Measurements from ENCODE around the gene MIS12.

The MIS12 gene

DNA sequence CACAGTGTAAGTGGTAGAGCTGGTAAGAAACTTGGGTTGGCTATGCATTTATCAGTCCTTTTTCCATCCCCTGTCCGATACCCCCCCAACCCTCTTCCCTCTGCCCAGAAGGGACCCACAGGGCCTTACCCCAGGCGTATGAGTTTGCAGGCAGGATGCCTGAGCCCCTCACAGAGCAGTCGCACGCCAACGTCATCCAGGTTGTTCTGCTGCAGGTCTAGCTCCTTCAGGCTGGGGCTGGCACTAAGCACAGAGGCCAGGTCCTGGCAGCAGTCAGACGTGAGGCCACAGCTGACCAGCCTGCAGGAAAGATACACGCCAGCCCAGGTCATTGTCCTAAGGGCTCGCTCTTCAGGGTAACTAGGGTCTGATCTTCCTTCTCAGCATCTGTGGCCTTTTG, 52.9 kb downstream of the MIS12 start:
- in situ Hi-C loops (cut with MboI; ENCODE audit: low pct_unique_long_range_greater_than_20kb, low sequenced_read_pairs, unreplicated experiment) = no loop called here
- no peak for DNase-seq (ENCODE audit: low spot score)
- TF ChIP-seq CTCF (IDR thresholded peaks at IDR 0.05; ENCODE audit: extremely low read depth, insufficient read depth, missing control alignments) = no peak

GRCh38 chr17:5540321-5540720, 54.0 kb downstream of the MIS12 start:
- no peak for TF ChIP-seq CTCF (IDR thresholded peaks at IDR 0.05; ENCODE audit: extremely low read depth, insufficient read depth, missing control alignments)
- in situ Hi-C loops (cut with MboI; ENCODE audit: low pct_unique_long_range_greater_than_20kb, low sequenced_read_pairs, unreplicated experiment) = no loop called here
- DNase-seq (ENCODE audit: low spot score) = no peak
